ENCODE measurements around the gene KSR1. TPM values are rescaled to one million over a fixed set of nuclear protein-coding genes. Genes with fewer than 3 reads are reported as not detected.

KSR1 gene
- total and polyA plus RNA-seq, 9 of the 15 experiments (the other 6 are each of a cell fraction or from before 2014, with no cell fraction given) = 1.4 to 51.7 (median 18.4) TPM

- TF ChIP-seq ZNF740 (CRISPR knock-in tag; IDR thresholded peaks at IDR 0.05) (no peak), ZNF740 (tag; IDR thresholded peaks at IDR 0.05) (no peak), RBM15 (IDR thresholded peaks at IDR 0.05; ENCODE audit: insufficient read depth, low read length) (no peak), ARID4B (CRISPR knock-in tag; IDR thresholded peaks at IDR 0.05) (no peak), ATF4 (CRISPR knock-in tag; IDR thresholded peaks at IDR 0.05) (no peak), CUX1 (CRISPR knock-in tag; IDR thresholded peaks at IDR 0.05) (no peak), HNRNPLL (IDR thresholded peaks at IDR 0.05; ENCODE audit: low read depth, low read length, poor library complexity, severe bottlenecking) (no peak), CBFB (CRISPR knock-in tag; IDR thresholded peaks at IDR 0.05) (peak; percentile 95), USF2 (CRISPR knock-in tag; IDR thresholded peaks at IDR 0.05) (no peak), SLC30A9 (CRISPR knock-in tag; IDR thresholded peaks at IDR 0.05) (no peak)
Observed at GRCh38 chr17:27544350-27545131, 88.3 kb downstream of the KSR1 start (continued).
